HG02973 (cell line): Measurements from ENCODE around the gene SLC39A13.
A peak's percentile ranks its signal among the peaks of the same experiment; 100 is the strongest.

Experiments used
- ATAC-seq: cut with Tn5 transposase; IDR thresholded peaks from one replicate; pipeline ENCODE4 v1.9.1; 2021; ENCODE audit warnings: moderate library complexity; ENCODE audit not compliant: unreplicated experiment

SLC39A13 gene

GRCh38 chr11:47400768-47401279, 7.6 kb upstream of the SLC39A13 start:
- peak; percentile 58 for ATAC-seq

GRCh38 chr11:47403135-47403534, 5.3 kb upstream of the SLC39A13 start:
- ATAC-seq: no peak

- ATAC-seq: no peak
Measured at GRCh38 chr11:47403571-47403970, 4.8 kb upstream of the SLC39A13 start.

- no peak for ATAC-seq
Measured at GRCh38 chr11:47406896-47407745, 1.3 kb upstream of the SLC39A13 start.

GRCh38 chr11:47408598-47409439, 429 bp downstream of the SLC39A13 start:
- ATAC-seq: no peak

GRCh38 chr11:47409440-47410369, 1.3 kb downstream of the SLC39A13 start:
- no peak for ATAC-seq

GRCh38 chr11:47410370-47411264, 2.2 kb downstream of the SLC39A13 start:
- ATAC-seq: no peak

GRCh38 chr11:47411884-47412746, 3.7 kb downstream of the SLC39A13 start:
- ATAC-seq: no peak

GRCh38 chr11:47413351-47413750, 5.0 kb downstream of the SLC39A13 start:
- no peak for ATAC-seq

GRCh38 chr11:47413908-47414684, 5.7 kb downstream of the SLC39A13 start:
- ATAC-seq: no peak

- no peak for ATAC-seq
Measured at GRCh38 chr11:47414685-47415070, 6.3 kb downstream of the SLC39A13 start.

GRCh38 chr11:47415091-47415854, 6.9 kb downstream of the SLC39A13 start:
- no peak for ATAC-seq

GRCh38 chr11:47415949-47416472, 7.6 kb downstream of the SLC39A13 start:
- ATAC-seq: no peak

- ATAC-seq: no peak
Measured at GRCh38 chr11:47417712-47418111, 9.3 kb downstream of the SLC39A13 start.

GRCh38 chr11:47418454-47419259, 10.3 kb downstream of the SLC39A13 start:
- ATAC-seq: no peak

- no peak for ATAC-seq
Measured at GRCh38 chr11:47425611-47426010, 17.2 kb downstream of the SLC39A13 start.
